Right forelimb (tissue), 1 donor: ENCODE measurements around the gene AZU1.
"Not testable (repeated sequence)": the region's sequence is repeated elsewhere in the genome, so short reads cannot be mapped to it uniquely, and the experiment has no call there.

ENCODE experiments used
- DNase-seq: peaks from one replicate; pipeline ENCODE4 v3.0.0-alpha.2; 2018

The AZU1 gene

GRCh38 chr19:810883-811489 lies 16.7 kb upstream of the AZU1 start:
- DNase-seq, result no peak

GRCh38 chr19:811506-812048 lies 16.1 kb upstream of the AZU1 start:
- DNase-seq, result no peak

GRCh38 chr19:812049-812746 lies 15.4 kb upstream of the AZU1 start:
- no peak for DNase-seq

GRCh38 chr19:812747-813218 lies 14.9 kb upstream of the AZU1 start:
- DNase-seq, result no peak

GRCh38 chr19:813219-814151 lies 14.2 kb upstream of the AZU1 start:
- DNase-seq, result no peak

- no peak for DNase-seq
Observed at GRCh38 chr19:814152-815078, 13.2 kb upstream of the AZU1 start.

GRCh38 chr19:815079-815774 lies 12.4 kb upstream of the AZU1 start:
- no peak for DNase-seq

GRCh38 chr19:815775-816499 lies 11.7 kb upstream of the AZU1 start:
- no peak for DNase-seq

- DNase-seq, result no peak
Observed at GRCh38 chr19:816500-816857, 11.2 kb upstream of the AZU1 start.

- not testable (repeated sequence) for DNase-seq
Observed at GRCh38 chr19:820212-820611, 7.4 kb upstream of the AZU1 start.

GRCh38 chr19:821231-821824 lies 6.3 kb upstream of the AZU1 start:
- no peak for DNase-seq

- DNase-seq, result no peak
Observed at GRCh38 chr19:821825-822503, 5.7 kb upstream of the AZU1 start, which contains the start of gene PLPPR3. Gene PLPPR3 (minus strand): TSS chr19:821955. CDS start chr19:821559, 396 bp downstream.

GRCh38 chr19:823565-824121 lies 4.0 kb upstream of the AZU1 start:
- DNase-seq, result no peak

- DNase-seq, result no peak
Observed at GRCh38 chr19:824885-825284, 2.8 kb upstream of the AZU1 start.

- DNase-seq, result no peak
Observed at GRCh38 chr19:825897-826644, 1.6 kb upstream of the AZU1 start.

GRCh38 chr19:827314-827709 lies 325 bp upstream of the AZU1 start:
- no peak for DNase-seq

- no peak for DNase-seq
Observed at GRCh38 chr19:829129-829758, 1.6 kb downstream of the AZU1 start.
